HEK293T (cell line): ENCODE results near the gene DCAF5.

Experiments used
- ARNT ChIP-seq: fragments of 450-650 bp; IDR thresholded peaks from 2 replicates; pipeline ENCODE4 v1.6.1; 2017; ENCODE audit warnings: mild to moderate bottlenecking
- BHLHE40 ChIP-seq: fragments of 450-650 bp; IDR thresholded peaks from 2 replicates; pipeline ENCODE4 v1.6.1; 2016; ENCODE audit warnings: mild to moderate bottlenecking, moderate library complexity, borderline replicate concordance
- CTBP1 ChIP-seq: fragments of 450-650 bp; IDR thresholded peaks from 2 replicates; pipeline ENCODE4 v1.6.1; 2016; ENCODE audit warnings: borderline replicate concordance
- FOXM1 ChIP-seq: fragments of 450-650 bp; IDR thresholded peaks from 2 replicates; pipeline ENCODE4 v1.6.1; 2017; ENCODE audit warnings: mild to moderate bottlenecking, borderline replicate concordance
- HDGF ChIP-seq: fragments of 450-650 bp; IDR thresholded peaks from 2 replicates; pipeline ENCODE4 v1.6.1; 2017; ENCODE audit warnings: antibody characterized with exemption, borderline replicate concordance
- L3MBTL2 ChIP-seq: fragments of 450-650 bp; conservative IDR thresholded peaks from 2 replicates; pipeline ENCODE4 v1.6.1; 2016; ENCODE audit warnings: mild to moderate bottlenecking
- PKNOX1 ChIP-seq: fragments of 450-650 bp; IDR thresholded peaks from 2 replicates; pipeline ENCODE4 v1.6.1; 2016
- TARDBP ChIP-seq: fragments of 450-650 bp; IDR thresholded peaks from 2 replicates; pipeline ENCODE4 v1.6.1; 2016
- ZNF384 ChIP-seq: fragments of 450-650 bp; IDR thresholded peaks from 2 replicates; pipeline ENCODE4 v1.6.1; 2016

- no peak for TF ChIP-seq ARNT
- TF ChIP-seq CTBP1 = no peak
- TF ChIP-seq TARDBP = no peak
- TF ChIP-seq FOXM1 = no peak
- TF ChIP-seq HDGF = no peak
- no peak for TF ChIP-seq PKNOX1
- TF ChIP-seq L3MBTL2 = no peak
- no peak for TF ChIP-seq ZNF384
- TF ChIP-seq BHLHE40 = no peak
Observed at GRCh38 chr14:69108358-69108757, 44.6 kb downstream of the DCAF5 start.
